Colonic mucosa (tissue), 4 donors: ENCODE measurements around the gene PLXNA4. TPM values are rescaled to one million over a fixed set of nuclear protein-coding genes. Genes with fewer than 3 reads are reported as not detected.

ENCODE experiments used
- DNase-seq: peaks from one replicate; pipeline ENCODE4 v3.0.0-alpha.2; 2020
- H3K27ac ChIP-seq: fragments of 200-600 bp; one replicate; pipeline ENCODE4 v1.8.0; 2021
- H3K27me3 ChIP-seq: fragments of 200-600 bp; one replicate; pipeline ENCODE4 v1.8.0; 2021
- H3K36me3 ChIP-seq: fragments of 200-600 bp; one replicate; pipeline ENCODE4 v1.8.0; 2021
- H3K4me1 ChIP-seq: fragments of 200-600 bp; one replicate; pipeline ENCODE4 v1.8.0; 2021; ENCODE audit warnings: mild to moderate bottlenecking
- H3K4me3 ChIP-seq: fragments of 200-600 bp; one replicate; pipeline ENCODE4 v1.8.0; 2021
- H3K9ac ChIP-seq, 2 donors: one replicate each; pipeline ENCODE4 v1.7.0; 2013; ENCODE audit warnings: control low read depth in 2 of 2, low read depth in 2 of 2, low read length in 2 of 2
- H3K9me3 ChIP-seq: fragments of 200-600 bp; one replicate; pipeline ENCODE4 v1.8.0; 2021
- intact Hi-C: fragments of 100-400 bp; cut with DNase I; formaldehyde crosslinking; loops from one replicate; pipeline ENCODE4 v1.14.1; 2022
- total RNA-seq, 2 donors: library from RNA; stranded (reverse); fragmentation: NEBNext Ultra II Directional in 1 of 2; extraction: Animal tissue kit (Norgen Biotek cat#: 25700) in 1 of 2; gene quantifications; one replicate each; pipeline ENCODE4 v1.2.1, GENCODE V29; 2021
- TF ChIP-seq, protein P1 (sequence below): fragments of 200-600 bp; IDR thresholded peaks from one replicate; pipeline ENCODE4 v1.8.0; 2022; ENCODE audit warnings: antibody characterized with exemption, mild to moderate bottlenecking
- donor health status: healthy.
- donor health status: DM: no; HTN: no; CAD: no.
- donor health status: DM: no; HTN: no; CAD: no.

Gene PLXNA4
- total RNA-seq, 2 donors from 2014 or later, result 0.15 to 0.77 TPM

- TF ChIP-seq, protein P1, sequence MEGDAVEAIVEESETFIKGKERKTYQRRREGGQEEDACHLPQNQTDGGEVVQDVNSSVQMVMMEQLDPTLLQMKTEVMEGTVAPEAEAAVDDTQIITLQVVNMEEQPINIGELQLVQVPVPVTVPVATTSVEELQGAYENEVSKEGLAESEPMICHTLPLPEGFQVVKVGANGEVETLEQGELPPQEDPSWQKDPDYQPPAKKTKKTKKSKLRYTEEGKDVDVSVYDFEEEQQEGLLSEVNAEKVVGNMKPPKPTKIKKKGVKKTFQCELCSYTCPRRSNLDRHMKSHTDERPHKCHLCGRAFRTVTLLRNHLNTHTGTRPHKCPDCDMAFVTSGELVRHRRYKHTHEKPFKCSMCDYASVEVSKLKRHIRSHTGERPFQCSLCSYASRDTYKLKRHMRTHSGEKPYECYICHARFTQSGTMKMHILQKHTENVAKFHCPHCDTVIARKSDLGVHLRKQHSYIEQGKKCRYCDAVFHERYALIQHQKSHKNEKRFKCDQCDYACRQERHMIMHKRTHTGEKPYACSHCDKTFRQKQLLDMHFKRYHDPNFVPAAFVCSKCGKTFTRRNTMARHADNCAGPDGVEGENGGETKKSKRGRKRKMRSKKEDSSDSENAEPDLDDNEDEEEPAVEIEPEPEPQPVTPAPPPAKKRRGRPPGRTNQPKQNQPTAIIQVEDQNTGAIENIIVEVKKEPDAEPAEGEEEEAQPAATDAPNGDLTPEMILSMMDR, result no peak
- DNase-seq, result no peak
These were observed 451.2 kb downstream of the PLXNA4 start for GRCh38 chr7:132125096-132125495.

GRCh38 chr7:132124575-132124974 is 451.7 kb downstream of the PLXNA4 start:
- H3K9me3 ChIP-seq, result no peaks in the 10 kb centered on the region
- H3K4me3 ChIP-seq, result no peak overlapping the region
- H3K4me1 ChIP-seq, result no peaks in the 10 kb centered on the region
- TF ChIP-seq, protein P1, result no peak
- intact Hi-C loops, result no loop called here
- no peak overlapping the region for H3K27ac ChIP-seq
- no peak overlapping the region for H3K9ac ChIP-seq
- H3K27me3 ChIP-seq, result no peaks in the 10 kb centered on the region
- no peak for DNase-seq
- no peaks in the 10 kb centered on the region for H3K36me3 ChIP-seq

More at GRCh38 chr7:132125096-132125495, 451.2 kb downstream of the PLXNA4 start:
- Histone ChIP-seq H3K36me3 (no peaks in the 10 kb centered on the region), H3K27ac (no peak overlapping the region), H3K9me3 (no peaks in the 10 kb centered on the region), H3K4me1 (no peaks in the 10 kb centered on the region), H3K27me3 (no peaks in the 10 kb centered on the region), H3K4me3 (no peak overlapping the region), H3K9ac (no peak overlapping the region)
- intact Hi-C loops, result no loop called here

GRCh38 chr7:132123773-132124172 is 452.5 kb downstream of the PLXNA4 start:
- Histone ChIP-seq H3K9me3 (no peaks in the 10 kb centered on the region), H3K4me3 (no peak overlapping the region), H3K27ac (no peak overlapping the region), H3K9ac (no peak overlapping the region), H3K36me3 (no peaks in the 10 kb centered on the region), H3K4me1 (no peaks in the 10 kb centered on the region), H3K27me3 (no peaks in the 10 kb centered on the region)
- DNase-seq, result no peak
- TF ChIP-seq, protein P1, result no peak
- intact Hi-C loops, result no loop called here

DNA sequence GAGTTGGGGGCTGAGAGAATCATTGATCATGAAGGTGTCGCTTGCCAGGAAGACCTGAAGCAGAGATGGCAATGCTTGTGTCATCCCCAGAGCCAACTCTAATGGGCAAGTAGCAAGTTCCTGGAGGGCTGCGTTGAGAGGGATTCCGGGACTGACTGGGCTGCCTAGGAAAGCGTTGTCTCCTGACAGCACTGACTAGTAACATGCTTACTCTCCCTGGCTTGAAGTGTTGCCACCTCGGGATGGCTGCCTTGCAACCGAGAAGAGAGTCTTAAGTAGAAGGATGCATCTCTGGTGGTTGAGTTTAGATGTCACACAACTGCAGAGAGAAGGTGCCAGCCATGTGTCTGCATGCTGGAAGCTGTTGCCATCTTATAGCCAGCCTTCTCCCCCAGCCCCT is 453.4 kb downstream of the PLXNA4 start:
- no peaks in the 10 kb centered on the region for H3K27me3 ChIP-seq
- H3K4me3 ChIP-seq, result no peak overlapping the region
- TF ChIP-seq, protein P1, result no peak
- no peaks in the 10 kb centered on the region for H3K9me3 ChIP-seq
- no peak overlapping the region for H3K9ac ChIP-seq
- no peaks in the 10 kb centered on the region for H3K36me3 ChIP-seq
- intact Hi-C loops, result no loop called here
- H3K4me1 ChIP-seq, result no peaks in the 10 kb centered on the region
- DNase-seq, result no peak
- no peak overlapping the region for H3K27ac ChIP-seq

DNA sequence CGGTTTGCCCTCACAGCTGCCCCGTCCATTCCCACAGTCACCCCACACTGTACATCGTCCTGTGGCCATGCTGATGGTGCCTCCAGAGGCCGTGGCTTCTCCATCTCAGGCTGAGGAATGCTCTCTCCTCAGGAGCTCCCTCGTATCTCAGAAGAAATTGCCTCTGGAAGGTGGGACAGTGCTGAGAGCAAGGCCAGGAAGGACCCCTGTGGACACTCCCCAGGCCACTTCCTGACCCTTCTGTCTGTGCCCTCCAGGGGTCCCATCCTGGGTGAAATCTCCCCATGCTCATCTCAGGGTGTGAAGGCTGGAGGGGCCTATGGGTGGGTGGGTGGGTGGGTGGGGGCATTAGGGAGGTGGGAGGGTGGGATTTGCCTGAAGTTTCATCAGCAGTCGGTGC is 454.3 kb downstream of the PLXNA4 start:
- no peaks in the 10 kb centered on the region for H3K27me3 ChIP-seq
- intact Hi-C loops, result no loop called here
- no peaks in the 10 kb centered on the region for H3K9me3 ChIP-seq
- no peak for DNase-seq
- no peaks in the 10 kb centered on the region for H3K4me1 ChIP-seq
- H3K27ac ChIP-seq, result no peak overlapping the region
- no peak overlapping the region for H3K9ac ChIP-seq
- no peaks in the 10 kb centered on the region for H3K36me3 ChIP-seq
- TF ChIP-seq, protein P1, result no peak
- H3K4me3 ChIP-seq, result no peak overlapping the region

DNA sequence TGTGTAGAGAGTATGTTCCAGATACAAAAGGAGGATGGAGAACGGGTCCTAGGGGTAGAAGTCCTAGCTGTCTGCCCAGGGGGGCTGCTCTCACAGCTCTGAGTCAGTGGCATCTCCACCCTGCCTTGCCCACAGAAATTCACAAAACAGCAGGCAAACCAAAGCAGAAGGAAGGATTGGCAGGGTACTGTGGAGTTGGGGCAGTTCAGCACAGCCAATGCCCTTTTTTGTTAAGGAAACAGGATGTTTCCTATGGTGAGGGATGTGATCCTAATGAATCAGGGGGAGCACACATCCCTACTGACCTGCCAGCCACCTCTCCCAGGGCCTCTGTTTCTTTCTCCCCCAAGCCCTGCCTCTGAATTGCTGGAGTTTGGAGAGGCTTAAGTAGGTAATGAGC is 457.6 kb downstream of the PLXNA4 start:
- TF ChIP-seq, protein P1, result no peak
- no peaks in the 10 kb centered on the region for H3K4me1 ChIP-seq
- no peaks in the 10 kb centered on the region for H3K27me3 ChIP-seq
- H3K9ac ChIP-seq, result no peak overlapping the region
- no peak overlapping the region for H3K4me3 ChIP-seq
- no peaks in the 10 kb centered on the region for H3K36me3 ChIP-seq
- DNase-seq, result no peak
- H3K27ac ChIP-seq, result no peak overlapping the region
- intact Hi-C loops, result no loop called here
- H3K9me3 ChIP-seq, result no peaks in the 10 kb centered on the region
